ENCODE data around the gene SH3PXD2A.

DNA sequence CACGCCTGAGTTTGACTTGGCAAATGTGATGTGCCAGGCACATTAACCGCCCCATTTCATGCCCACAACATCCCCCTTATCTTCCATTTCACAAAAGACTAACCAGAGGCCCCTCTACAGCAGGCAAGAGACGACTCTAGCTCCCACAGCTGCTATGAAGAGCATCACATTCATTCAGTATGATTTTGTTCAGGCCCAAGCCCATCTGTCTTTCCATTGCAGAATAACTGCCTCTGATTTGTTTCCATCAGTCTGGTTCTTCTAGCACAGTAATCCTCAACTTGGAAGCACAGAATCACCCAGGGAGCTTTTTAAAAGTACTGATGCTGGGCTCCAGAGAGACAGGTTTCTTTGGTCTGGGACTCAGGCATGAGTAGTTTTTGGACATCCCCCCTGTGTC lies 192.1 kb downstream of the SH3PXD2A start:
- TF ChIP-seq, protein P1, sequence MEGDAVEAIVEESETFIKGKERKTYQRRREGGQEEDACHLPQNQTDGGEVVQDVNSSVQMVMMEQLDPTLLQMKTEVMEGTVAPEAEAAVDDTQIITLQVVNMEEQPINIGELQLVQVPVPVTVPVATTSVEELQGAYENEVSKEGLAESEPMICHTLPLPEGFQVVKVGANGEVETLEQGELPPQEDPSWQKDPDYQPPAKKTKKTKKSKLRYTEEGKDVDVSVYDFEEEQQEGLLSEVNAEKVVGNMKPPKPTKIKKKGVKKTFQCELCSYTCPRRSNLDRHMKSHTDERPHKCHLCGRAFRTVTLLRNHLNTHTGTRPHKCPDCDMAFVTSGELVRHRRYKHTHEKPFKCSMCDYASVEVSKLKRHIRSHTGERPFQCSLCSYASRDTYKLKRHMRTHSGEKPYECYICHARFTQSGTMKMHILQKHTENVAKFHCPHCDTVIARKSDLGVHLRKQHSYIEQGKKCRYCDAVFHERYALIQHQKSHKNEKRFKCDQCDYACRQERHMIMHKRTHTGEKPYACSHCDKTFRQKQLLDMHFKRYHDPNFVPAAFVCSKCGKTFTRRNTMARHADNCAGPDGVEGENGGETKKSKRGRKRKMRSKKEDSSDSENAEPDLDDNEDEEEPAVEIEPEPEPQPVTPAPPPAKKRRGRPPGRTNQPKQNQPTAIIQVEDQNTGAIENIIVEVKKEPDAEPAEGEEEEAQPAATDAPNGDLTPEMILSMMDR (IDR thresholded peaks at IDR 0.05): no peak
- TF ChIP-seq POLR2A (IDR thresholded peaks at IDR 0.05): no peak
- no peak for TF ChIP-seq EP300 (IDR thresholded peaks at IDR 0.05; ENCODE audit: low read depth)
